BJ (cell line): ENCODE measurements around the gene CCDC183. TPM values are rescaled to one million over a fixed set of nuclear protein-coding genes. Genes with fewer than 3 reads are reported as not detected.
A peak's percentile ranks its signal among the peaks of the same experiment; 100 is the strongest.

Source experiments
- CTCF ChIA-PET: fragments of 350-600 bp; formaldehyde crosslinking; extraction: SDS; loops from one replicate; lab custom pipeline; 2021; ENCODE audit warnings: antibody characterized with exemption, inconsistent platforms; lab: Yijun Ruan, JAX
- POLR2A ChIA-PET: fragments of 300-600 bp; sonication (Branson Sonifier 250); formaldehyde crosslinking; extraction: SDS; loops from one replicate; lab custom pipeline; 2021; ENCODE audit warnings: antibody characterized with exemption; lab: Charles Lee
- DNase-seq: peaks from one replicate; pipeline ENCODE4 v3.0.0-alpha.2; 2011; ENCODE audit warnings: low read depth
- H3K27me3 ChIP-seq: 2 replicates; pipeline ENCODE4 v1.6.0; 2011; ENCODE audit warnings: low read length; ENCODE audit not compliant: control insufficient read depth, insufficient read depth
- H3K36me3 ChIP-seq: 2 replicates; pipeline ENCODE4 v1.5.1; 2011; ENCODE audit warnings: low read length; ENCODE audit not compliant: control insufficient read depth, insufficient read depth
- H3K4me3 ChIP-seq: 2 replicates; pipeline ENCODE4 v1.5.1; 2011; ENCODE audit warnings: low read depth, mild to moderate bottlenecking, control low read depth, low read length
- CTCF ChIP-seq: IDR thresholded peaks from 2 replicates; pipeline ENCODE4 v1.5.1; 2011; ENCODE audit warnings: low read depth, mild to moderate bottlenecking, control low read depth, inconsistent platforms, low read length, moderate library complexity; ENCODE audit not compliant: insufficient read depth
- polyA plus RNA-seq: library from polyadenylated mRNA; depleted of rRNA; stranded (reverse); fragments of >200 nt; gene quantifications from 2 replicates; pipeline ENCODE4 v1.2.3, GENCODE V29; 2011

The CCDC183 gene
- polyA plus RNA-seq, 1 experiment: 0.20 TPM

GRCh38 chr9:136847826-136848392 lies 51.8 kb downstream of the CCDC183 start:
- Histone ChIP-seq H3K36me3 (peaks cover 10% of the 10 kb centered on the region), H3K27me3 (peaks cover 7% of the 10 kb centered on the region; the same call in 1 of the 2 replicates), H3K4me3 (peak overlapping the region; percentile 84)
- TF ChIP-seq CTCF: no peak
- ChIA-PET POLR2A (interaction anchor here (0.6 to 0.7 kb wide), 3 partner anchors 100 to 182 kb away, joined by 4 to 10 read pairs (median 5); no protein-coding TSS in a partner anchor), CTCF (interaction anchor here (0.6 to 1.7 kb wide), 6 partner anchors 43 to 216 kb away, joined by 3 to 6 read pairs (median 3); partner anchors contain the start of gene CLIC3)
- no peak for DNase-seq

DNA sequence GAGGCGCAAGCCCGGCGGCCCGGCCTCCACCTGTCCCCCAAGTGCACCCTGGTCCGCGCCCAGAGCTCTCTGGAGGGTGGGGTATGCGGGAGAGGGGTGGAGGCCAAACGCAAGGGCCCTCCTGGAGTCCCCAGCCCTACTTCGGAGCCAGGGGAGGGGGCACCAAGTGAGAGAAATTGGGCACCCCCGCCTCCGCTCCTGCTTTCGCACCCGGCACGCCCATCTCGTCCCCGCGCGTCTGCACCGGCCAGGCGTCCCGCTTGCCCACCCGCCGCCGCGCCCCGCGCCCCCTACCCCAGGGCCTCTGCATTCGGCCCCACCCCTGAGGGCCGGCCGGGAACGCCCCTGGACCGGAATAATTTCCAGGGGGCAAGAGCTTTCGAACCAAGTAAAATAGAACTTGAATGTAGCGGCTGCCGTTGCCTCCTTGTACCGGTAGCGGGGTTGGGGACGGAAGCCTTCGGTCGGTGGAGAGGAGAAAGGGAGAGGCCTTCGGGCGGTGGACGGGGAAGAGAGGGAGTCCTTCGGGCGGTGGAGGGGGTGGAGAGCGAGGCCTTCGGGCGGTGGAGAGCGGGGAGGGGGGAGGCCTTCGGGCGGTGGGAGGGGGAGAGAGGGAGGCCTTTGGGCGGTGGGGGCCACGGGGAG lies 52.4 kb downstream of the CCDC183 start:
- TF ChIP-seq CTCF: no peak
- Histone ChIP-seq H3K36me3 (peaks cover 10% of the 10 kb centered on the region), H3K4me3 (peak overlapping the region; percentile 84), H3K27me3 (peaks cover 7% of the 10 kb centered on the region; the same call in 1 of the 2 replicates)
- DNase-seq: no peak
- CTCF ChIA-PET: interaction anchor here (0.8 to 1.7 kb wide), 2 partner anchors 181 to 187 kb away, joined by 4 to 6 read pairs; no protein-coding TSS in a partner anchor
- POLR2A ChIA-PET: interaction anchor here (0.6 kb wide), 1 partner anchor 118 kb away, joined by 4 read pairs; no protein-coding TSS in a partner anchor

GRCh38 chr9:136849038-136849959 lies 53.2 kb downstream of the CCDC183 start, which contains the start of gene PHPT1:
Gene PHPT1, plus strand, starts transcription at chr9:136849409. Its CDS starts 22 bp downstream, at chr9:136849431.
- ChIA-PET POLR2A (no interaction called here), CTCF (interaction anchor here (2.0 kb wide), 1 partner anchor 186 kb away, joined by 8 read pairs; no protein-coding TSS in a partner anchor)
- Histone ChIP-seq H3K27me3 (0 out of 2 replicates have a peak, but pooled peaks cover 6% of the 10 kb centered on the region), H3K4me3 (peak within 1 kb of the TSS; percentile 84), H3K36me3 (peaks cover 10% of the 10 kb centered on the region)
- TF ChIP-seq CTCF: no peak
- DNase-seq: peak; percentile 94

- ChIA-PET CTCF (interaction anchor here (0.7 to 2.0 kb wide), 4 partner anchors 10 to 185 kb away, joined by 3 to 8 read pairs (median 3); partner anchors contain the start of gene EDF1), POLR2A (no interaction called here)
- TF ChIP-seq CTCF: no peak
- H3K36me3 ChIP-seq: peaks cover 10% of the 10 kb centered on the region
- 0 out of 2 replicates have a peak, but pooled peaks cover 6% of the 10 kb centered on the region for H3K27me3 ChIP-seq
- H3K4me3 ChIP-seq: peak overlapping the region; percentile 84
- DNase-seq: no peak
Observed at GRCh38 chr9:136849960-136850865, 54.1 kb downstream of the CCDC183 start.
